Measurements from ENCODE around the gene LYG1.

LYG1 gene

DNA sequence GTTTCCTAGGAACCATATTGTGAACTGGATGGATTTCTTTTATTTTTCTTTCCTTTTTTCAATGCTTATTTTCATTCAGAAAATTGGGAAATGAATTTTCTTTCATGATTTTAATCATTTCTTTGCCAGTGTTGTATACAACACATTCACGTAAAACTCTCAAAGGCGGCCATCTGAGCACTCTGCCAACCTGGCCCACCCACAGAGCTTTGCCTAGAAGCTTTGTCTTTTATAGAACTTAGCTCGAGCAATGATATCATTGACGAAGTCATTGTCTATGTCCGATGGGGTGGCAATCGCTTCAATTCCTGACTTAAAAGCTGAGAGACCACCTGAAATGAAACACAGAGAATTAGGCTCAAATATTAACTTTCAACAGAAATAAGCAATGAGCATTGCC lies 58.8 kb downstream of the LYG1 start:
- no peak overlapping the region for H3K4me3 ChIP-seq (ENCODE audit: control insufficient read depth, low read depth, low read length)
- TF ChIP-seq, protein P1, sequence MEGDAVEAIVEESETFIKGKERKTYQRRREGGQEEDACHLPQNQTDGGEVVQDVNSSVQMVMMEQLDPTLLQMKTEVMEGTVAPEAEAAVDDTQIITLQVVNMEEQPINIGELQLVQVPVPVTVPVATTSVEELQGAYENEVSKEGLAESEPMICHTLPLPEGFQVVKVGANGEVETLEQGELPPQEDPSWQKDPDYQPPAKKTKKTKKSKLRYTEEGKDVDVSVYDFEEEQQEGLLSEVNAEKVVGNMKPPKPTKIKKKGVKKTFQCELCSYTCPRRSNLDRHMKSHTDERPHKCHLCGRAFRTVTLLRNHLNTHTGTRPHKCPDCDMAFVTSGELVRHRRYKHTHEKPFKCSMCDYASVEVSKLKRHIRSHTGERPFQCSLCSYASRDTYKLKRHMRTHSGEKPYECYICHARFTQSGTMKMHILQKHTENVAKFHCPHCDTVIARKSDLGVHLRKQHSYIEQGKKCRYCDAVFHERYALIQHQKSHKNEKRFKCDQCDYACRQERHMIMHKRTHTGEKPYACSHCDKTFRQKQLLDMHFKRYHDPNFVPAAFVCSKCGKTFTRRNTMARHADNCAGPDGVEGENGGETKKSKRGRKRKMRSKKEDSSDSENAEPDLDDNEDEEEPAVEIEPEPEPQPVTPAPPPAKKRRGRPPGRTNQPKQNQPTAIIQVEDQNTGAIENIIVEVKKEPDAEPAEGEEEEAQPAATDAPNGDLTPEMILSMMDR (IDR thresholded peaks at IDR 0.05; ENCODE audit: control insufficient read depth, insufficient read depth, low read depth, low read length, missing control alignments), result no peak
- no peak for DNase-seq (ENCODE audit: low read depth)

DNA sequence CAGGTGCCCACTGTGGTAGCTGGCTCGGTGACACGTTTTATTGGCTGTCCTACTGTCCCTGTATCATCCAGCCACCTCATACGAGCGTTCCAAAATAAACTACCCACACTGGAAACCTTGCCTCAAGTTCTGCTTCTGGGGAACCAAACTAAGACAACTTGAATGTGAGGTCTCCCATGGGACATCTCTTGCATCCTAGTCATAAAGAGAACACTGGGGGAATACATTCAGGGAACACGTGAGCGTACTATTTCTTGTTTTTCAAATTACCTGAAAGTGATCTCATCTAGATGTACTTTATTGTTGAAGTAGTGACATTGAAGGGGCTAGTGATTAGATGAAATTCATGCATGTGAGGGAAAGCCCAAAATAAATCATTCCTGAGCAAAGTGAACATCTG lies 60.6 kb downstream of the LYG1 start:
- H3K4me3 ChIP-seq (ENCODE audit: control insufficient read depth, low read depth, low read length), result no peak overlapping the region
- TF ChIP-seq, protein P1 (IDR thresholded peaks at IDR 0.05; ENCODE audit: control insufficient read depth, insufficient read depth, low read depth, low read length, missing control alignments), result no peak
- no peak for DNase-seq (ENCODE audit: low read depth)

DNA sequence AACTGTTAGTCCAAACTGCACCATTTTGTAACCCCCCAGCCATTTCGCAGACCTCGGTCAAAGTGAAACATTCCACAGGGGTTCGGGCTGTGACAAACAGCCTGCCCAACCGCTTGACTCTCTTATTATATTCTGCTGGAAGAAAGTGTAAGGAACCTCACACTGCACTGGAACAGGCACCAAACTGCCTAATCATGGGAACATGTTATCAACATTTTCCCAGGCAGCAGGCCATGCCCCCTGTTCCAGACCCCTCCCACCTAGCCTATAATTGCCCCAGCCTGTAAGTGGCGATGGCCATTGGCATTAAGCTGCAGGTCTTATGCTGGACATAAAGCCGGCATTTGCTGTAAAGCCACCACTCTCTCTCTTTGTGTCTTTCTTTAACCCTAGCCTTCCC lies 62.4 kb downstream of the LYG1 start:
- no peak overlapping the region for H3K4me3 ChIP-seq (ENCODE audit: control insufficient read depth, low read depth, low read length)
- TF ChIP-seq, protein P1 (IDR thresholded peaks at IDR 0.05; ENCODE audit: control insufficient read depth, insufficient read depth, low read depth, low read length, missing control alignments), result no peak
- no peak for DNase-seq (ENCODE audit: low read depth)

Measured in AG09309 (cell line).